ENCODE data around the gene SGIP1. TPM values are rescaled to one million over a fixed set of nuclear protein-coding genes. Genes with fewer than 3 reads are reported as not detected.

Gene SGIP1
- total and polyA plus RNA-seq, 4 donors: 2.7 to 17.0 (median 4.7) TPM

GRCh38 chr1:66578841-66579240 lies 44.9 kb downstream of the SGIP1 start:
- 0 to 46% methylated on average over 1 of the region's 1 CpG for WGBS, 2 donors
- H3K9me3 ChIP-seq (ENCODE audit: control insufficient read depth in 4 of 4, insufficient read depth in 3 of 4, low read length in 3 of 4): no peaks in the 10 kb centered on the region
- no peak for TF ChIP-seq CTCF (IDR thresholded peaks at IDR 0.05; ENCODE audit: control extremely low read depth, extremely low read depth)
- no peaks in the 10 kb centered on the region for H3K36me3 ChIP-seq (ENCODE audit: control insufficient read depth in 4 of 4, insufficient read depth in 4 of 4, low read length in 4 of 4)
- H3K27ac ChIP-seq (ENCODE audit: low read depth in 1 of 2, low read length in 1 of 2): no peak overlapping the region
- no peak for ATAC-seq (ENCODE audit: insufficient read depth, low FRiP score)
- no peak for DNase-seq
- H3K4me3 ChIP-seq: no peak overlapping the region
- peaks cover 0 to 34% (median 15%) of the 10 kb centered on the region in 5 donors for H3K4me1 ChIP-seq (ENCODE audit: control insufficient read depth in 5 of 5, insufficient read depth in 5 of 5, low read length in 5 of 5)
- H3K9ac ChIP-seq (ENCODE audit: insufficient read depth in 1 of 2, low read length in 2 of 2): no peak overlapping the region
- no peaks in the 10 kb centered on the region for H3K27me3 ChIP-seq (ENCODE audit: control insufficient read depth in 3 of 3, insufficient read depth in 3 of 3, low read length in 2 of 3)

GRCh38 chr1:66580081-66580480 lies 46.1 kb downstream of the SGIP1 start:
- ATAC-seq (ENCODE audit: insufficient read depth, low FRiP score): no peak
- H3K27ac ChIP-seq (ENCODE audit: low read depth in 1 of 2, low read length in 1 of 2): no peak overlapping the region
- DNase-seq: no peak
- H3K9ac ChIP-seq (ENCODE audit: insufficient read depth in 1 of 2, low read length in 2 of 2): no peak overlapping the region
- TF ChIP-seq CTCF (IDR thresholded peaks at IDR 0.05; ENCODE audit: control extremely low read depth, extremely low read depth): no peak
- H3K4me1 ChIP-seq (ENCODE audit: control insufficient read depth in 5 of 5, insufficient read depth in 5 of 5, low read length in 5 of 5): peaks cover 0 to 31% (median 9%) of the 10 kb centered on the region in 5 donors
- H3K4me3 ChIP-seq: no peak overlapping the region
- H3K9me3 ChIP-seq (ENCODE audit: control insufficient read depth in 4 of 4, insufficient read depth in 3 of 4, low read length in 3 of 4): no peaks in the 10 kb centered on the region
- no peaks in the 10 kb centered on the region for H3K27me3 ChIP-seq (ENCODE audit: control insufficient read depth in 3 of 3, insufficient read depth in 3 of 3, low read length in 2 of 3)
- H3K36me3 ChIP-seq (ENCODE audit: control insufficient read depth in 4 of 4, insufficient read depth in 4 of 4, low read length in 4 of 4): no peaks in the 10 kb centered on the region
- WGBS, 2 donors: 41 to 84% methylated on average over 2 of the region's 2 CpGs

GRCh38 chr1:66583021-66583420 lies 49.1 kb downstream of the SGIP1 start:
- Histone ChIP-seq H3K27ac (ENCODE audit: low read depth in 1 of 2, low read length in 1 of 2) (no peak overlapping the region), H3K36me3 (ENCODE audit: control insufficient read depth in 4 of 4, insufficient read depth in 4 of 4, low read length in 4 of 4) (no peaks in the 10 kb centered on the region), H3K9me3 (ENCODE audit: control insufficient read depth in 4 of 4, insufficient read depth in 3 of 4, low read length in 3 of 4) (no peaks in the 10 kb centered on the region), H3K4me3 (no peak overlapping the region), H3K4me1 (ENCODE audit: control insufficient read depth in 5 of 5, insufficient read depth in 5 of 5, low read length in 5 of 5) (peaks cover 0 to 10% (median 0%) of the 10 kb centered on the region in 5 donors), H3K27me3 (ENCODE audit: control insufficient read depth in 3 of 3, insufficient read depth in 3 of 3, low read length in 2 of 3) (no peaks in the 10 kb centered on the region), H3K9ac (ENCODE audit: insufficient read depth in 1 of 2, low read length in 2 of 2) (no peak overlapping the region)
- 42 to 70% methylated on average over 2 of the region's 2 CpGs for WGBS, 2 donors
- TF ChIP-seq CTCF (IDR thresholded peaks at IDR 0.05; ENCODE audit: control extremely low read depth, extremely low read depth): no peak
- DNase-seq (no peak), ATAC-seq (ENCODE audit: insufficient read depth, low FRiP score) (no peak)

GRCh38 chr1:66585002-66585401 lies 51.0 kb downstream of the SGIP1 start:
- no peak for DNase-seq
- Histone ChIP-seq H3K27ac (ENCODE audit: low read depth in 1 of 2, low read length in 1 of 2) (no peak overlapping the region), H3K9me3 (ENCODE audit: control insufficient read depth in 4 of 4, insufficient read depth in 3 of 4, low read length in 3 of 4) (no peaks in the 10 kb centered on the region), H3K4me1 (ENCODE audit: control insufficient read depth in 5 of 5, insufficient read depth in 5 of 5, low read length in 5 of 5) (peaks cover 0 to 10% (median 0%) of the 10 kb centered on the region in 5 donors), H3K9ac (ENCODE audit: insufficient read depth in 1 of 2, low read length in 2 of 2) (no peak overlapping the region), H3K27me3 (ENCODE audit: control insufficient read depth in 3 of 3, insufficient read depth in 3 of 3, low read length in 2 of 3) (no peaks in the 10 kb centered on the region), H3K4me3 (no peak overlapping the region), H3K36me3 (ENCODE audit: control insufficient read depth in 4 of 4, insufficient read depth in 4 of 4, low read length in 4 of 4) (no peaks in the 10 kb centered on the region)
- ATAC-seq (ENCODE audit: insufficient read depth, low FRiP score): no peak
- TF ChIP-seq CTCF (IDR thresholded peaks at IDR 0.05; ENCODE audit: control extremely low read depth, extremely low read depth): no peak
